ENCODE measurements around the gene CYP2A7. TPM values are rescaled to one million over a fixed set of nuclear protein-coding genes. Genes with fewer than 3 reads are reported as not detected.
A peak's percentile ranks its signal among the peaks of the same experiment; 100 is the strongest.
"Not testable (repeated sequence)": the region's sequence is repeated elsewhere in the genome, so short reads cannot be mapped to it uniquely, and the experiment has no call there.

Gene CYP2A7
- total and polyA plus RNA-seq, 5 donors = not detected

DNA sequence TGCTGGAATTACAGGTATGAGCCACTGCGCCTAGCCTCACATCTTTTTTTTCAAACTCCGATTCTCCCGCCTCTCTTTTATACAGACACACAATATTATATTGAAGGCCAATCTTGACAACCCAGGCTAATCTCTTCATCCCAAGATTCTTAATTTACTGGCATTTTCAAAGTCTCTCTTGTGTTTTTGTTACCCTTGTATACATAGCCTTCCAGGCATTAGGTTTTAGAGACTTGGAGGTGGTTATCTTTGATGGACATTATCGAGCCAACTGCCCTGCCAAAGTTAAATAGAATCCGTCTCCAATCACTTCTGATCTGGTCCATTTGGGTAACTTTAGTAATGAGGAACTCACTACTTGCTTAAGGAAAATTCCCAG lies 14.4 kb upstream of the CYP2A7 start:
- no peaks in the 10 kb centered on the region for H3K27me3 ChIP-seq (ENCODE audit: control insufficient read depth, insufficient read depth)
- 92% methylated on average over 5 of the region's 5 CpGs for WGBS
- H3K27ac ChIP-seq (ENCODE audit: low read length) = no peak overlapping the region
- no peaks in the 10 kb centered on the region for H3K4me1 ChIP-seq (ENCODE audit: control insufficient read depth, insufficient read depth, low read length)
- intact Hi-C loops (cut with DNase I) = no loop called here
- no peaks in the 10 kb centered on the region for H3K9me3 ChIP-seq (ENCODE audit: control insufficient read depth, low read length)
- no peak overlapping the region for H3K4me3 ChIP-seq (ENCODE audit: low read length)
- no peak for DNase-seq
- no peak for ATAC-seq

DNA sequence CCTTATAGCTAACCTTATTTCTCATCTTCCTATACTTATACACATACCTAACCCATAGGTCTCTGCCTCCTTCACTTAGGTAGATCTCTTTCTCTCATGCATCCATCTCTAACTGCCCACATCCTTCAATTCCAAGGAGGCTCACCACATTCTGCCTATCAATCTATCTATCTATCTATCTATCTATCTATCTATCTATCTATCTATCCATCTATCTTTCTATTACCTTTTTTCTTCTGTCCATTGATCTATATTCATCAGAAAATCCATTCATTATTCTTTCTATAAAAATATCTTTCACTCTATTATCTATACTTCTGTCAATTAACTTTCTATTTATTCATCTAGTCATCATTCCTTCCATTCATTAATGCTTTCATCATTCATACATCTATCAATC lies 11.1 kb upstream of the CYP2A7 start:
- H3K4me3 ChIP-seq (ENCODE audit: low read length) = no peak overlapping the region
- ATAC-seq (no peak), DNase-seq (no peak)
- H3K9me3 ChIP-seq (ENCODE audit: control insufficient read depth, low read length) = no peaks in the 10 kb centered on the region
- no peaks in the 10 kb centered on the region for H3K27me3 ChIP-seq (ENCODE audit: control insufficient read depth, insufficient read depth)
- no peak overlapping the region for H3K27ac ChIP-seq (ENCODE audit: low read length)
- no peaks in the 10 kb centered on the region for H3K4me1 ChIP-seq (ENCODE audit: control insufficient read depth, insufficient read depth, low read length)
- intact Hi-C loops (cut with DNase I) = no loop called here

DNA sequence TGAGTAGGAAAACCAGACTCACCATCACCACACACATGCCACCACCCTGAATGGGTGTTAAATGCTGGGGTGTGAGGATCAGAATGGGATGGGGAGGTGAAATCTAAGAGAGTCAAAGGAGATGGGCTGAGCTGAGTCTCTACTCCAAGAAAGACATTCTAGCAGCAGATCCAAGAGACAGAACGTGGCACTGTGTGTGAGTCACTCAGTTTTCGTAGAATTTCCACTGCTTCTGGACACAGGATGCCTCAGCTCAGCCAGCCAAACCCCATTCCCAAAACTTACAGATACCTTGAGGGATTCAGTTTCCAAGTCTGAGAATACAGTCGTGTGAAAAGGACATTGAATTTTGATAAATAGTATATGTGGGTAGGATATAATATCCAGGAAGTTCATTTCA lies 7.3 kb upstream of the CYP2A7 start:
- Histone ChIP-seq H3K27ac (ENCODE audit: low read length) (no peak overlapping the region), H3K4me3 (ENCODE audit: low read length) (no peak overlapping the region), H3K9me3 (ENCODE audit: control insufficient read depth, low read length) (no peaks in the 10 kb centered on the region), H3K27me3 (ENCODE audit: control insufficient read depth, insufficient read depth) (no peaks in the 10 kb centered on the region), H3K4me1 (ENCODE audit: control insufficient read depth, insufficient read depth, low read length) (no peaks in the 10 kb centered on the region)
- intact Hi-C loops (cut with DNase I) = no loop called here
- WGBS = 48% methylated on average over 3 of the region's 3 CpGs
- no peak for ATAC-seq
- DNase-seq = no peak

DNA sequence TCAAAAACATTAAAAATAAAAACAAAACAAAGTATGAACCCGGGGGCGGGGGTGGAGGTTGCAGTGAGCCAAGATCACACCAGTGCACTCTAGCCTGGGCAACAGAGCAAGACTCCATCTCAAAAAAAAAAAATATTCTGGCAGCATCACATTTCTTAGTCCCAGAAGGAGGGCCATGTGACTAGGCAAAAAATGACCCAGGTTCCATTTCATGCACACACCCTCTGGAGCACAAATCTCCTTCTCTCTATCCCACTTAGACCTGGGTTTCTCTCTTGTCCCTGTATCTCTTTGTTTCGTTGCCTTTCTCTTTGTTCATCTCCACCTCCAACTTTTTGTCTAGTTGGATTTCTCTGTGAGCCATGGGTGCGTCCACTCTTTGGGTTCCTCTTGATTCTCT lies 6.2 kb upstream of the CYP2A7 start:
- Histone ChIP-seq H3K27me3 (ENCODE audit: control insufficient read depth, insufficient read depth) (no peaks in the 10 kb centered on the region), H3K4me1 (ENCODE audit: control insufficient read depth, insufficient read depth, low read length) (no peaks in the 10 kb centered on the region), H3K4me3 (ENCODE audit: low read length) (no peak overlapping the region), H3K9me3 (ENCODE audit: control insufficient read depth, low read length) (no peaks in the 10 kb centered on the region), H3K27ac (ENCODE audit: low read length) (no peak overlapping the region)
- WGBS = 87% methylated on average over 4 of the region's 4 CpGs
- DNase-seq = no peak
- no peak for ATAC-seq
- intact Hi-C loops (cut with DNase I) = no loop called here

DNA sequence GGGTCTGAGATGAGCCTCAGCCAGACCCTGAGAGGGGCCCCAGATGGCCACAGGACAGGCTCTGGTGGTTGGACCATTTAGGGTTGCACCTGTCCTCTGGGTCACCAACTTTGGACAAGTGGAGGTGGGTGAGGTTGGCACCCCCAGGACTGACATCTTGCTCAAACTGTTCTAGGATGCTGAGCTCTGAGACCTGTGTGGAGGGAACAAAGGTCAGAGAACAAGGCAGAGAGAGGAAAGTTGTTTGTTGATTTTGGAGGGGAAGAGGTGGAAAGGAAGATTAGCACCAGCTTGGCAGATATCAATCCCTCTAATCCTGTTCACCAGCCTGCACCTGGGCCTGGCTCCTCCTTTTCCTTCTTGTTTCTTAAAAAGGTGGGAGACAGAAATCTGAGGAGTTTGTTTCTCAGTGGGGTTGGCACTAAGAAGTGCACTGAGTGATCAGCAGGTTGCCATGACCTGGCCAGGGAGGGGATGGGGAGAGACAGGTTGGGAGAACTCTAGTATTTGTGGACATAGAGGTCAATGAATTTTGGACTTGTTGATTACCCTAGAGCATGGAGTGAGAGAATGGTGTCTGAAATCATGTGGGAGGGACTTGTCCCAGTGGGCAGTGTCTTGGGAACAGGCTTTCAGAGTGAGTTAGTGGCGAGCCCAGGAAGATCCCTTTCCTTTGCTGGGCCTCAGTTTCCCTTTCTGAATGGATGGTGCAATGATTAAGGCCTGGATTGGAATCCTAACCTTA lies 2.3 kb upstream of the CYP2A7 start:
- H3K9me3 ChIP-seq (ENCODE audit: control insufficient read depth, low read length); H3K27ac ChIP-seq (ENCODE audit: low read length); DNase-seq; intact Hi-C loops (cut with DNase I); ATAC-seq; H3K27me3 ChIP-seq (ENCODE audit: control insufficient read depth, insufficient read depth); H3K4me1 ChIP-seq (ENCODE audit: control insufficient read depth, insufficient read depth, low read length); H3K4me3 ChIP-seq (ENCODE audit: low read length): not testable (repeated sequence)
- WGBS = no CpG with 5 or more reads among the region's 1 CpG

DNA sequence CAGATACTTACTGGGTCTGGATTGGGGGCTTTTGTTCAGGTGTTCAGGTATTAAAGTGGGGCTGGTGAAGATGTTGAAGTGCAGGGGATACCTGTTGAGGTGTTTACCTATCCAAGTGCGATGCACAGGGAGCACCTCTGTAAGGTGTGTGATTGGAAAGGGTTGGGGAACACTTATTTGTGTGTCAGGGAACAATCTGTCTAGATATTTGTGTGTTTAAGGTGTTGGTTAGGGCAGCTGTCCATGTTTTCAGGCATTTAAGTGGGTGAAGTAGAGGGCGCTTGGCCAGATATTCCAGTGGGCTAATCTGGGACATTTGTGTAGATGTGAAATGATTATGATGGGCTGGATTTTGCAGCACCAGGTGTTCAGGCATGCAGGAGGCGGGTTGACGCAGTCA lies 2.7 kb downstream of the CYP2A7 start:
- H3K9me3 ChIP-seq (ENCODE audit: control insufficient read depth, low read length) = not testable (repeated sequence)

DNA sequence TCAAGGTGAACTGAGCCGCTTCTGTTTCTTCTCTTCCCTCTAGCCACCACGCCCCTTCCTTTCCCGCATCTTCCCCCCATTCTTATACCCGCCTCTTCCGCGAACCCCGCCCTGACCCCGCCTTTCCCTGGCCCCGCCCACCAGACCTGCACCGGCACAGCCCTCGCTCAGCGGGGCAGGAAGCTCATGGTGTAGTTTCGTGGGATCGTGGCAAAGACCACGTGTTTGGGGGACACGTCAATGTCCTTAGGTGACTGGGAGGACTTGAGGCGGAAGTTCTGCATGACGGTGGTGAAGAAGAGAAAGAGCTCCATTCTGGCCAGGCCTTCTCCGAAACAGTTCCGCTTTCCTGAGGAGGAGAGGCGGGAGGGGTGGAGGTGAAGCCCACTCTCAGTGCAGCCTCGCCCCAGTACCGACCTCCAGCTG lies 6.5 kb downstream of the CYP2A7 start:
- peak; percentile 55 to 81 for ATAC-seq
- H3K4me1 ChIP-seq (ENCODE audit: control insufficient read depth, insufficient read depth, low read length); intact Hi-C loops (cut with DNase I); H3K27ac ChIP-seq (ENCODE audit: low read length); H3K4me3 ChIP-seq (ENCODE audit: low read length); H3K9me3 ChIP-seq (ENCODE audit: control insufficient read depth, low read length); H3K27me3 ChIP-seq (ENCODE audit: control insufficient read depth, insufficient read depth): not testable (repeated sequence)
- peak; percentile 62 to 85 (median 79) for DNase-seq
- WGBS = 17% methylated on average over 19 of the region's 23 CpGs

More for the DNA sequence above, 2.7 kb downstream of the CYP2A7 start:
- ATAC-seq; DNase-seq; H3K27ac ChIP-seq (ENCODE audit: low read length); intact Hi-C loops (cut with DNase I); H3K4me3 ChIP-seq (ENCODE audit: low read length); H3K27me3 ChIP-seq (ENCODE audit: control insufficient read depth, insufficient read depth); H3K4me1 ChIP-seq (ENCODE audit: control insufficient read depth, insufficient read depth, low read length): not testable (repeated sequence)
- WGBS = 64% methylated on average over 4 of the region's 4 CpGs

DNA sequence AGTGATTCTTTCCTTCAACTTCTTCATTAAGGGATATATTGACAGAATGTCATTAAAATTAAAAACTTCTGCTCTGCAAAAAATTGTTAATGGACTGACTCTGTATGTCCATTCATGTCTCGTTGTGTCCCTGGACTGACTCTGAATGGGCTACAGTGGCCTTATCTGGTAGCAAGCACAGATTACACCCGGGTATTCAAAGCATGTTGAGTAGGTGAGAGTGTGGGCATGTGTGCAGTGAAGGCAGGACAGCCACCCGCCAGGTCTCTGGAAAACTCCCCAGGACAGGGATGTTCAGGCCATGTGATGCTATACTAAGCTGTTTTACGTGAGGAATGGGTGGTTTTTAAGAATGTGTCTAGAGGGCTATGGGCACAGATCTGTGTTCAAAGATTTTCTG lies 7.2 kb downstream of the CYP2A7 start:
- DNase-seq; H3K4me1 ChIP-seq (ENCODE audit: control insufficient read depth, insufficient read depth, low read length); H3K4me3 ChIP-seq (ENCODE audit: low read length); H3K27me3 ChIP-seq (ENCODE audit: control insufficient read depth, insufficient read depth); intact Hi-C loops (cut with DNase I); H3K27ac ChIP-seq (ENCODE audit: low read length); H3K9me3 ChIP-seq (ENCODE audit: control insufficient read depth, low read length): not testable (repeated sequence)
- 67% methylated on average over 2 of the region's 4 CpGs for whole genome bisulfite sequencing
- ATAC-seq = peak in 1 of 2 donors; percentile 64

DNA sequence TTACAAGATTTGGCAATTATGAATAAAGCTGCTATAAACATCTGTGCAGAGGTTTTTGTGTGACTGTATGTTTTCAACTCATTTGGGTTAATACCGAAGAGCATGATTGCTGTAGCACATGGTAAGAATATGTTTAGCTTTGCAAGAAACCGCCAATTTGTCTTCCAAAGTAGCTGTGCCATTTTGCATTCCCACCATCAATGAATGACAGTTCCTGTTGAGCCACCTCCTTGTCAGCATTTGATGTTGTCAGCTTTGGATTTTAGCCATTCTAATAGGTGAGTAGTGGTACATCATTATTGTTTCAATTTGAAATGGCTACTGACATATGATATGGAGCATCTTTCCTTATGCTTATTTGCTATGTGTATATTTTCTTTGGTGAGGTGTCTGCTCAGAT lies 8.2 kb downstream of the CYP2A7 start:
- intact Hi-C loops (cut with DNase I); H3K4me1 ChIP-seq (ENCODE audit: control insufficient read depth, insufficient read depth, low read length); DNase-seq; ATAC-seq; H3K4me3 ChIP-seq (ENCODE audit: low read length); H3K9me3 ChIP-seq (ENCODE audit: control insufficient read depth, low read length); H3K27me3 ChIP-seq (ENCODE audit: control insufficient read depth, insufficient read depth); H3K27ac ChIP-seq (ENCODE audit: low read length): not testable (repeated sequence)
- WGBS = 84% methylated on average over 2 of the region's 2 CpGs

DNA sequence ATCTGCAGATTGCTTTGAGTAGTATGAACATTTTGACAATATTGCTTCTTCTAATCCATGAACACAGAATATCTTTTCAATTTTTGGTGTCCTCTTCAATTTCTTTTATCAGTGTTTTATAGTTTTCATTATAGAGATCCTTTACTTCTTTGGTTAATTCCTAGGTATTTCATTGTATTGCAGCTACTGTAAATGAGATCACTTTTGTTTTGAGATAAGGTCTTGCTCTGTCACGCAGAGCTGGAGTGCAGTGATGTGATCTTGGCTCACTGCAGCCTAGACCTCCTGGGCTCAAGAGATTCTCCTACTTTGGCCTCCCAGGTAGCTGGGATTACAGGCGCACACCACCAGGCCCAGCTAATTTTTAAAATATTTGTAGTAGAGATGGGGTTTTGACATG lies 9.8 kb downstream of the CYP2A7 start:
- Histone ChIP-seq H3K27ac (ENCODE audit: low read length) (no peak overlapping the region), H3K4me3 (ENCODE audit: low read length) (no peak overlapping the region), H3K4me1 (ENCODE audit: control insufficient read depth, insufficient read depth, low read length) (no peaks in the 10 kb centered on the region), H3K27me3 (ENCODE audit: control insufficient read depth, insufficient read depth) (no peaks in the 10 kb centered on the region), H3K9me3 (ENCODE audit: control insufficient read depth, low read length) (no peaks in the 10 kb centered on the region)
- intact Hi-C loops (cut with DNase I) = no loop called here
- no peak for DNase-seq
- WGBS = 67% methylated on average over 2 of the region's 2 CpGs
- ATAC-seq = no peak

DNA sequence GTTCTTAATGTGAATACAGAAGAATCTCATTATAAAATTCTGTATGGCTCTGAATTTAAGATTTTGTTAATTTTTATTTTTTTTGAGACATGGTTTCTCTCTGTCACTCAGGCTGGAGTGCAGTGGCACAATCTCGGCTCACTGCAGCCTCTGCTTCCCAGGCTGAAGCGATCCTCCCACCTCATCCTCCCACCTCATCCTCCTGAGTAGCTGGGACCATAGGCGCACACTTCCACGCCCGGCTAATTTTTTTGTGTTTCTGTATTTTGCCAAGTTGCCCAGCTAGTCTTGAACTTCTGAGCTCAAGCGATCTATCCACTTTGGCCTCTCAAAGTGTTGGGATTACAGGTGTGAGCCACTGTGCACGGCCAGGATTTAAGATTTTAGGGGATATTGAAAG lies 14.3 kb downstream of the CYP2A7 start:
- no peaks in the 10 kb centered on the region for H3K9me3 ChIP-seq (ENCODE audit: control insufficient read depth, low read length)
- 79% methylated on average over 7 of the region's 7 CpGs for WGBS
- no peak overlapping the region for H3K27ac ChIP-seq (ENCODE audit: low read length)
- H3K4me1 ChIP-seq (ENCODE audit: control insufficient read depth, insufficient read depth, low read length) = no peaks in the 10 kb centered on the region
- H3K4me3 ChIP-seq (ENCODE audit: low read length) = no peak overlapping the region
- intact Hi-C loops (cut with DNase I) = no loop called here
- no peaks in the 10 kb centered on the region for H3K27me3 ChIP-seq (ENCODE audit: control insufficient read depth, insufficient read depth)
- ATAC-seq (no peak), DNase-seq (no peak)
